ENCODE results near the gene MOSPD3.
"Not testable (repeated sequence)": the region's sequence is repeated elsewhere in the genome, so short reads cannot be mapped to it uniquely, and the experiment has no call there.

Gene MOSPD3

GRCh38 chr7:100655908-100656674 lies 43.8 kb downstream of the MOSPD3 start, which contains the start of gene ACTL6B:
Gene ACTL6B, minus strand, starts transcription at chr7:100656448. Its CDS starts 94 bp downstream, at chr7:100656354.
- no peak within 1 kb of the TSS for H3K4me3 ChIP-seq (replicated peaks in 1 of 2; ENCODE audit: low read depth in 2 of 2, low read length in 2 of 2)
- no peak for TF ChIP-seq CTCF (IDR thresholded peaks at IDR 0.05; ENCODE audit: low read depth, low read length)
- DNase-seq (ENCODE audit: low read depth in 2 of 2): peak; percentile 41 to 47

- not testable (repeated sequence) for DNase-seq (ENCODE audit: low read depth in 2 of 2); H3K4me3 ChIP-seq (replicated peaks in 1 of 2; ENCODE audit: low read depth in 2 of 2, low read length in 2 of 2)
Observed at GRCh38 chr7:100662194-100662776, 49.9 kb downstream of the MOSPD3 start.

Data from cardiac fibroblast (primary cell).